DOHH2 (cell line): Measurements from ENCODE around the gene MBIP.

ENCODE experiments used
- EZH2phosphoT487 ChIP-seq: fragments of 200-600 bp; sonication (generic); IDR thresholded peaks from 2 replicates; pipeline ENCODE4 v1.6.1; 2017; ENCODE audit warnings: borderline replicate concordance, mild to moderate bottlenecking, antibody characterized with exemption, low read length, moderate library complexity, mixed read lengths
- TF ChIP-seq, protein P1 (sequence below): fragments of 200-600 bp; sonication (generic); IDR thresholded peaks from one replicate; pipeline ENCODE4 v1.5.1; 2014; ENCODE audit warnings: antibody characterized with exemption, mild to moderate bottlenecking, low read depth, low read length; ENCODE audit not compliant: poor library complexity, severe bottlenecking

DNA sequence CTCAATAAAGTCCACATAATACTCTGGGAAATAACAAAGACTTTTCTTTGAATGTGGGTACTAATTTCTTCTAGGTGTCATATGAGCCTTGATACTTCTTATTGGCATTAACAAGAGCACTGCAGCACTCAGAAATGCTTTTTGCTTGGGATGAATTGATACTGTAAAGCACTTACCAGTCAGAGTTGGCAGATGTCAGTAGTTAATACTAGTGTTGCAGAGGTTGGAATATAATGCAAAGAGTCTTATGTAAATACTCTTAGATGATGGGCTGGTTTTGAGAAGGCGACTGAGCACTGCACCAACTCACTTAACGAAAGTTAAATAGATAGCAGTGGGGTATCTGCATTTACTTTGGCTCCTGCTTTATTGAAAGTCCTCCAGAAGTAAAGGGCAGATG lies 25.6 kb upstream of the MBIP start:
- TF ChIP-seq, protein P1, sequence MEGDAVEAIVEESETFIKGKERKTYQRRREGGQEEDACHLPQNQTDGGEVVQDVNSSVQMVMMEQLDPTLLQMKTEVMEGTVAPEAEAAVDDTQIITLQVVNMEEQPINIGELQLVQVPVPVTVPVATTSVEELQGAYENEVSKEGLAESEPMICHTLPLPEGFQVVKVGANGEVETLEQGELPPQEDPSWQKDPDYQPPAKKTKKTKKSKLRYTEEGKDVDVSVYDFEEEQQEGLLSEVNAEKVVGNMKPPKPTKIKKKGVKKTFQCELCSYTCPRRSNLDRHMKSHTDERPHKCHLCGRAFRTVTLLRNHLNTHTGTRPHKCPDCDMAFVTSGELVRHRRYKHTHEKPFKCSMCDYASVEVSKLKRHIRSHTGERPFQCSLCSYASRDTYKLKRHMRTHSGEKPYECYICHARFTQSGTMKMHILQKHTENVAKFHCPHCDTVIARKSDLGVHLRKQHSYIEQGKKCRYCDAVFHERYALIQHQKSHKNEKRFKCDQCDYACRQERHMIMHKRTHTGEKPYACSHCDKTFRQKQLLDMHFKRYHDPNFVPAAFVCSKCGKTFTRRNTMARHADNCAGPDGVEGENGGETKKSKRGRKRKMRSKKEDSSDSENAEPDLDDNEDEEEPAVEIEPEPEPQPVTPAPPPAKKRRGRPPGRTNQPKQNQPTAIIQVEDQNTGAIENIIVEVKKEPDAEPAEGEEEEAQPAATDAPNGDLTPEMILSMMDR = no peak
- no peak for TF ChIP-seq EZH2phosphoT487
